Keratinocyte (primary cell): ENCODE data around the gene SLC9A4. TPM values are rescaled to one million over a fixed set of nuclear protein-coding genes. Genes with fewer than 3 reads are reported as not detected.

Experiments
- DNase-seq: peaks from one replicate; pipeline ENCODE4 v3.0.0-alpha.2; 2011; ENCODE audit warnings: low read depth, missing footprints, low spot score
- FAIRE-seq: peaks from 2 replicates; lab custom pipeline; 2011; peaks lifted over from hg19 to GRCh38; lab: Jason Lieb, UNC
- H2AFZ ChIP-seq: 2 replicates; pipeline ENCODE4 v1.6.0; 2012; ENCODE audit warnings: low read length, control low read depth, inconsistent platforms; ENCODE audit not compliant: control insufficient read depth
- H3K27ac ChIP-seq: 2 replicates; pipeline ENCODE4 v1.5.1; 2011; ENCODE audit warnings: low read length; ENCODE audit not compliant: control insufficient read depth, insufficient read depth
- H3K27me3 ChIP-seq: 3 replicates; pipeline ENCODE4 v1.6.0; 2011; ENCODE audit warnings: low read length; ENCODE audit not compliant: control insufficient read depth, insufficient read depth; ENCODE audit errors: extremely low read depth
- H3K36me3 ChIP-seq, 2 experiments: 2 replicates in 1 of 2; 3 replicates in 1 of 2; pipeline ENCODE4 v1.5.1; 2011; ENCODE audit warnings: low read length in 2 of 2, mild to moderate bottlenecking in 1 of 2; ENCODE audit not compliant: control insufficient read depth in 2 of 2, insufficient read depth in 2 of 2; ENCODE audit errors: extremely low read depth in 1 of 2
- H3K4me1 ChIP-seq: 3 replicates; pipeline ENCODE4 v1.5.1; 2011; ENCODE audit warnings: low read length; ENCODE audit not compliant: control insufficient read depth, insufficient read depth; ENCODE audit errors: extremely low read depth
- H3K4me2 ChIP-seq: 3 replicates; pipeline ENCODE4 v1.6.0; 2011; ENCODE audit warnings: low read depth, low read length; ENCODE audit not compliant: control insufficient read depth, insufficient read depth; ENCODE audit errors: extremely low read depth
- H3K4me3 ChIP-seq, 3 experiments: fragments of 200-600 bp in 1 of 3; sonication (generic) in 1 of 3; 2 replicates in 2 of 3; 3 replicates in 1 of 3; pipeline ENCODE4 v1.5.1; 2011 to 2016; ENCODE audit warnings: low read length in 3 of 3, mild to moderate bottlenecking in 3 of 3, control low read depth in 2 of 3, inconsistent platforms in 1 of 3, low read depth in 1 of 3, mixed read lengths in 1 of 3, mixed run types in 1 of 3, moderate library complexity in 1 of 3; ENCODE audit not compliant: control insufficient read depth in 2 of 3, insufficient read depth in 2 of 3; ENCODE audit errors: extremely low read depth in 1 of 3
- H3K79me2 ChIP-seq: 2 replicates; pipeline ENCODE4 v1.6.0; 2012; ENCODE audit warnings: low read length; ENCODE audit not compliant: control insufficient read depth, insufficient read depth
- H3K9ac ChIP-seq: 3 replicates; pipeline ENCODE4 v1.6.0; 2011; ENCODE audit warnings: low read length; ENCODE audit not compliant: control insufficient read depth, insufficient read depth; ENCODE audit errors: extremely low read depth
- H3K9me1 ChIP-seq: 3 replicates; pipeline ENCODE4 v1.6.0; 2011; ENCODE audit warnings: low read length; ENCODE audit not compliant: control insufficient read depth, insufficient read depth; ENCODE audit errors: extremely low read depth
- H3K9me3 ChIP-seq: 2 replicates; pipeline ENCODE4 v1.5.1; 2012; ENCODE audit warnings: low read depth, low read length; ENCODE audit not compliant: control insufficient read depth
- H4K20me1 ChIP-seq: 3 replicates; pipeline ENCODE4 v1.6.0; 2011; ENCODE audit warnings: low read length; ENCODE audit not compliant: control insufficient read depth, insufficient read depth; ENCODE audit errors: extremely low read depth
- CTCF ChIP-seq, 3 experiments: IDR thresholded peaks in 1 of 3; conservative IDR thresholded peaks in 1 of 3; optimal IDR thresholded peaks in 1 of 3; 2 replicates in 2 of 3; 3 replicates in 1 of 3; pipeline versions ENCODE3 to v1.5.1; 2011; ENCODE audit warnings: low read length in 3 of 3, mild to moderate bottlenecking in 3 of 3, moderate library complexity in 2 of 3, control low read depth in 1 of 3, inconsistent platforms in 1 of 3; ENCODE audit not compliant: insufficient read depth in 2 of 3; ENCODE audit errors: extremely low read depth in 1 of 3
- EZH2 ChIP-seq: IDR thresholded peaks from one replicate; pipeline ENCODE4 v1.6.1; 2012; ENCODE audit warnings: inconsistent platforms, mild to moderate bottlenecking, low read length, moderate library complexity
- dilution Hi-C: fragments of 300-500 bp; cut with MboI; formaldehyde crosslinking; loops from one replicate; pipeline ENCODE4 v1.7.0; 2020; ENCODE audit warnings: low sequenced_read_pairs; ENCODE audit not compliant: extremely low pct_ligation_motif_present
- polyA plus RNA-seq, 5 experiments: library from polyadenylated mRNA; depleted of rRNA in 3 of 5; stranded (reverse) in 3 of 5; stranded (forward) in 1 of 5; unstranded in 1 of 5; fragments of >200 nt; gene quantifications; 1 replicate in 1 of 5; 2 replicates in 3 of 5; 3 replicates in 1 of 5; pipeline versions ENCODE4 v1.2.1 to v1.2.3, GENCODE V29; 2011 to 2012; ENCODE audit warnings: missing spikeins in 2 of 5, low read depth in 1 of 5, low replicate concordance in 1 of 5

The SLC9A4 gene
- polyA plus RNA-seq, 1 donor (not counting 4 experiments of a cell fraction or from before 2014, with no cell fraction given), result not detected

GRCh38 chr2:102514061-102514785 lies 41.2 kb downstream of the SLC9A4 start:
- Histone ChIP-seq H3K4me3 (no peak overlapping the region), H3K4me1 (peaks cover 23% of the 10 kb centered on the region), H3K4me2 (peak overlapping the region; percentile 47), H3K36me3 (no peaks in the 10 kb centered on the region), H2AFZ (peak overlapping the region; percentile 56), H3K9me3 (peaks cover under 1% of the 10 kb centered on the region), H3K79me2 (no peaks in the 10 kb centered on the region), H3K27me3 (no peaks in the 10 kb centered on the region), H3K27ac (no peak overlapping the region), H3K9ac (no peak overlapping the region), H4K20me1 (no peaks in the 10 kb centered on the region), H3K9me1 (no peaks in the 10 kb centered on the region)
- no peak for TF ChIP-seq EZH2
- no peak for TF ChIP-seq CTCF (optimal IDR thresholded peaks at IDR 0.05 in 1 of 3, IDR thresholded peaks at IDR 0.05 in 1 of 3, conservative IDR thresholded peaks at IDR 0.05 in 1 of 3; ENCODE audit: extremely low read depth in 1 of 3, insufficient read depth in 2 of 3, low read length in 3 of 3)
- FAIRE-seq, result peak; percentile 97
- peak; percentile 57 for DNase-seq
- dilution Hi-C loops, result no loop called here

- FAIRE-seq (no peak), DNase-seq (no peak)
- no peaks in the 10 kb centered on the region for H3K79me2 ChIP-seq
- H3K27ac ChIP-seq, result no peak overlapping the region
- no peaks in the 10 kb centered on the region for H3K9me1 ChIP-seq
- no peaks in the 10 kb centered on the region for H3K36me3 ChIP-seq
- no peak overlapping the region for H2AFZ ChIP-seq
- H4K20me1 ChIP-seq, result no peaks in the 10 kb centered on the region
- no peak for TF ChIP-seq EZH2
- no peak for TF ChIP-seq CTCF (optimal IDR thresholded peaks at IDR 0.05 in 1 of 3, IDR thresholded peaks at IDR 0.05 in 1 of 3, conservative IDR thresholded peaks at IDR 0.05 in 1 of 3; ENCODE audit: extremely low read depth in 1 of 3, insufficient read depth in 2 of 3, low read length in 3 of 3)
- H3K4me1 ChIP-seq, result peaks cover 15% of the 10 kb centered on the region
- H3K27me3 ChIP-seq, result no peaks in the 10 kb centered on the region
- no peak overlapping the region for H3K4me2 ChIP-seq
- H3K9ac ChIP-seq, result no peak overlapping the region
- H3K4me3 ChIP-seq, result no peak overlapping the region
- dilution Hi-C loops, result no loop called here
- H3K9me3 ChIP-seq, result no peaks in the 10 kb centered on the region
Observed at GRCh38 chr2:102515851-102516250, 42.8 kb downstream of the SLC9A4 start.
